OCI-LY3 (cell line): ENCODE data around the gene SOX15.

ENCODE experiments used
- H2AFZ ChIP-seq: fragments of 200-600, 300-600 bp; shearing (Covaris generic); 2 replicates; pipeline ENCODE4 v1.6.0; 2014; ENCODE audit warnings: antibody characterized with exemption, low read depth, low read length
- H3K27ac ChIP-seq: fragments of 200-600, 300-600 bp; sonication (generic); 2 replicates; pipeline ENCODE4 v1.5.1; 2014; ENCODE audit warnings: mild to moderate bottlenecking, low read length, moderate library complexity, mixed read lengths
- H3K27me3 ChIP-seq: fragments of 200-600, 300-600 bp; sonication (generic); 2 replicates; pipeline ENCODE4 v1.6.1; 2014; ENCODE audit warnings: low read depth, low read length, mixed read lengths
- H3K36me3 ChIP-seq: fragments of 200-600, 300-600 bp; sonication (generic); replicated peaks from 2 replicates; pipeline ENCODE3; 2014; ENCODE audit warnings: low read depth, low read length, mixed read lengths
- H3K4me1 ChIP-seq: fragments of 300-600, 200-600 bp; sonication (generic); 2 replicates; pipeline ENCODE4 v1.6.1; 2014; ENCODE audit warnings: low read length, mixed read lengths
- H3K4me2 ChIP-seq: fragments of 200-600, 300-600 bp; sonication (generic); 2 replicates; pipeline ENCODE4 v1.6.1; 2014; ENCODE audit warnings: low read length, mixed read lengths
- H3K4me3 ChIP-seq: fragments of 300-600, 200-600 bp; sonication (generic); 2 replicates; pipeline ENCODE4 v1.5.1; 2014; ENCODE audit warnings: antibody characterized with exemption, mild to moderate bottlenecking, low read length, moderate library complexity
- H3K79me2 ChIP-seq: fragments of 300-600, 200-600 bp; shearing (Covaris generic); 2 replicates; pipeline ENCODE4 v1.6.1; 2014; ENCODE audit warnings: mild to moderate bottlenecking, low read length, mixed read lengths
- H3K9ac ChIP-seq: fragments of 300-600, 200-600 bp; shearing (Covaris generic); 2 replicates; pipeline ENCODE4 v1.6.0; 2014; ENCODE audit warnings: mild to moderate bottlenecking, low read length, moderate library complexity
- H3K9me3 ChIP-seq: fragments of 200-600, 300-600 bp; shearing (Covaris generic); 2 replicates; pipeline ENCODE4 v1.6.1; 2014; ENCODE audit warnings: low read length, mixed read lengths; ENCODE audit not compliant: insufficient read depth
- H4K20me1 ChIP-seq: fragments of 200-600, 300-600 bp; sonication (generic); 2 replicates; pipeline ENCODE4 v1.6.1; 2016; ENCODE audit warnings: low read length, mixed read lengths; ENCODE audit not compliant: insufficient read depth
- CTCF ChIP-seq: fragments of 200-600, 300-600 bp; sonication (generic); IDR thresholded peaks from 2 replicates; pipeline ENCODE4 v1.5.1; 2014; ENCODE audit warnings: antibody characterized with exemption, low read length, low read depth
- EZH2phosphoT487 ChIP-seq: fragments of 200-600 bp; shearing (Covaris generic); IDR thresholded peaks from 2 replicates; pipeline ENCODE4 v1.6.1; 2018; ENCODE audit warnings: antibody characterized with exemption, mixed run types, low read depth

SOX15 gene

DNA sequence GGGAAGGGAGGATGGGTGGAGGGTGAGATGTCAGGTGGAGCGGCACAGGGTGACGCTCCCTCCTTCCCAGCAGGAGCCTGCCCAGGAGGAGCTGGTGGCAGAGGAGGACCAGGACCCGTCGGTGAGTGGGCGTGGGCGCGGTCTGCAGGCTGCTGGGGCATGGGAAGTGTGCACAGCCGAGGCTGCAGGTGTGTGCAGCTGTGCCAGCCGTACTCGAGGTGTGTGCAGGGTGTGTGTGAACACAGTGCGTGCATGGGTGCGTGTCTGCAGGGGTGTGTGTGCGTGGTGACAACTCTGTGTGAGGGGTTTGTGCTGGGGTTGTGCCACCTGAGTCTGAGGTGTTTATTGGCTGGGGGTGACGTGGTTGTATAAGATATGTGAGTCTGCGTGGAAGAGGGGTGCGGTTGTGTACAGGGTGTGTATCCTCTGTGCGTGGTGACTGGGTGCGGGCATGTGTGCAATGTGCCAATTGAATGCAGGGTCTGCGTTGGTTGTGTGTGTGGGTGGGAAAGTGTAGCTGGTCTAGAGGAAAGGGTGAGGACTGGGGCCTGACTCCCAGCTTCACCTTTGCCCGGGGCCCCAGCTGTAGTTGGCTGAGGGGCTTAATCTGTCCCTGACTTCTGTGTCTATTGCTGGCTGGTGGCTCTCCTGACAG is 40.4 kb downstream of the SOX15 start:
- no peaks in the 10 kb centered on the region for H3K9me3 ChIP-seq
- H3K27ac ChIP-seq, result no peak overlapping the region
- TF ChIP-seq EZH2phosphoT487, result no peak
- TF ChIP-seq CTCF, result no peak
- no peak overlapping the region for H2AFZ ChIP-seq
- H3K79me2 ChIP-seq, result no peaks in the 10 kb centered on the region
- no peaks in the 10 kb centered on the region for H3K27me3 ChIP-seq
- H4K20me1 ChIP-seq, result no peaks in the 10 kb centered on the region
- peak overlapping the region; percentile 63 for H3K4me2 ChIP-seq
- peak overlapping the region; percentile 74 for H3K9ac ChIP-seq
- peaks cover 33% of the 10 kb centered on the region for H3K4me1 ChIP-seq
- peak overlapping the region; percentile 86 for H3K4me3 ChIP-seq
- no peaks in the 10 kb centered on the region for H3K36me3 ChIP-seq

DNA sequence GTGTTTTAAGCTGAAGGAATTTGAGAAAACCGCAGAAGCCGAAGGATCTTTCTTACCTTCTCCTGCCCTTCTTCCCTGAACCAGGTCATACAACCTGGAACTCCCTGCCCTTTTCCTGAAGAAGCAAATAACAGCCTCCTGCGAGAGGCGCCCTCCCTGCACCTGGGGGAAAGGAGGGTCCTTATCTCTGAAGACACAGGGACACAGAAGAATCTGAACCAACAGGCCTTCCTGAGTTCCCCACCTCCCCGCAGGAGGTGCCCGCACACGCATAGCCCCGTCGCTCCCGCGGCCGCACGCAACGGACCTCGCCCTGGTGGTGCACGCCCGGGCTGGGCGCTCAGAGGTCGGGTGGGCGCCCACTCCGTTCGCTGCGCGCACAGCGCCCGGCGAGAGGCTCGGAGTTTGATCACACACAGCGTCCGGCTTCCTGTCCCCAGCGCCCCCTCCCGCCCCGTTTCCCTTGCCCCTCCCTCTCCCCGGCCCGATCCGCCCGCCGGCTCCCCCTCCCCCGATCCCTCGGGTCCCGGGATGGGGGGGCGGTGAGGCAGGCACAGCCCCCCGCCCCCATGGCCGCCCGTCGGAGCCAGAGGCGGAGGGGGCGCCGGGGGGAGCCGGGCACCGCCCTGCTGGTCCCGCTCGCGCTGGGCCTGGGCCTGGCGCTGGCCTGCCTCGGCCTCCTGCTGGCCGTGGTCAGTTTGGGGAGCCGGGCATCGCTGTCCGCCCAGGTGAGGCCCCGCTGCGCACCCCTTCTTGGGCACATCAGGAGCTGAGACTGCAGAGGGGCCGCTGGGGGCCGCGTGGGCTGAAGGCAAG is 41.1 kb downstream of the SOX15 start, which contains the start of gene TNFSF12:
TNFSF12 (plus strand) TSS at position 474 of the 816 bp plus-strand sequence; CDS start at position 570, 96 bp downstream.
- Histone ChIP-seq H3K9me3 (no peaks in the 10 kb centered on the region), H3K4me3 (peak within 1 kb of the TSS; percentile 86), H4K20me1 (no peaks in the 10 kb centered on the region), H3K4me2 (peak within 1 kb of the TSS; percentile 63), H2AFZ (peak within 1 kb of the TSS; percentile 61), H3K27me3 (peaks cover 3% of the 10 kb centered on the region; the same call in 1 of the 2 replicates), H3K36me3 (no peaks in the 10 kb centered on the region), H3K27ac (no peak within 1 kb of the TSS), H3K4me1 (peaks cover 36% of the 10 kb centered on the region), H3K79me2 (no peaks in the 10 kb centered on the region), H3K9ac (peak within 1 kb of the TSS; percentile 74)
- TF ChIP-seq EZH2phosphoT487, result no peak
- no peak for TF ChIP-seq CTCF

DNA sequence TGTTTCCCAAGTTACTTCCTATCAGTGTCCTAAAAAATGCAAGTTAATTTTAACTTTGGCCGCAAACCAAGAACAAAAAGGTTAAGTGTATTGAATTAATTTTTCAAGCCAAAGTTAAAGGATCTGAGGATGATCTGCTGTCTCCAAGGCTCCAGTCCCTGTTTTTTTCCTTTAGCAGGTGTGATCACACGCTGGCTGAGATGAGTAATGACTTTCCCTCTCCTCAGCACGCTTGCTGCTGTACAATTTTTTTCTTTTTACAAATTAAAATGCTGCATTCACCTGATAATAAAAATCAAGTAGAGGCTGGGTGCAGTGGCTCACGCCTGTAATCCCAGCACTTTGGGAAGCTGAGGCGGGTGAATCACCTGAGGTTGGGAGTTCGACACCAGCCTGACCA is 45.0 kb downstream of the SOX15 start:
- H3K4me2 ChIP-seq, result no peak overlapping the region

More for the DNA sequence above, 45.0 kb downstream of the SOX15 start:
- H3K9ac ChIP-seq, result no peak overlapping the region
- H3K9me3 ChIP-seq, result no peaks in the 10 kb centered on the region
- H3K79me2 ChIP-seq, result no peaks in the 10 kb centered on the region
- H4K20me1 ChIP-seq, result no peaks in the 10 kb centered on the region
- TF ChIP-seq CTCF, result no peak
- H3K27me3 ChIP-seq, result peaks cover 8% of the 10 kb centered on the region; the same call in 1 of the 2 replicates
- no peak overlapping the region for H3K4me3 ChIP-seq
- H3K36me3 ChIP-seq, result no peaks in the 10 kb centered on the region
- peaks cover 12% of the 10 kb centered on the region for H3K4me1 ChIP-seq
- no peak overlapping the region for H3K27ac ChIP-seq
- no peak overlapping the region for H2AFZ ChIP-seq
